BLaER1 (cell line): ENCODE data around the gene PHC1.
"Not testable (repeated sequence)": the region's sequence is repeated elsewhere in the genome, so short reads cannot be mapped to it uniquely, and the experiment has no call there.

Experiments
- H3K27ac ChIP-seq: shearing (Covaris generic); formaldehyde crosslinking; 2 replicates; pipeline ENCODE4 v1.8.1; 2022
- H3K27me3 ChIP-seq: shearing (Covaris generic); formaldehyde crosslinking; 2 replicates; pipeline ENCODE4 v1.8.1; 2022
- H3K36me3 ChIP-seq: shearing (Covaris generic); formaldehyde crosslinking; 2 replicates; pipeline ENCODE4 v1.8.1; 2022
- H3K4me1 ChIP-seq: shearing (Covaris generic); formaldehyde crosslinking; 2 replicates; pipeline ENCODE4 v1.8.1; 2022
- H3K4me2 ChIP-seq: shearing (Covaris generic); formaldehyde crosslinking; 2 replicates; pipeline ENCODE4 v1.8.1; 2022
- H3K4me3 ChIP-seq: shearing (Covaris generic); formaldehyde crosslinking; 2 replicates; pipeline ENCODE4 v1.8.1; 2022
- H3K9ac ChIP-seq: shearing (Covaris generic); formaldehyde crosslinking; 2 replicates; pipeline ENCODE4 v1.8.1; 2022
- H3K9me3 ChIP-seq: shearing (Covaris generic); formaldehyde crosslinking; 2 replicates; pipeline ENCODE4 v1.8.1; 2022
- H4K20me1 ChIP-seq: shearing (Covaris generic); formaldehyde crosslinking; 2 replicates; pipeline ENCODE4 v1.8.1; 2022
- Cebpa-rat ChIP-seq: shearing (Covaris generic); IDR thresholded peaks from 2 replicates; pipeline ENCODE4 v1.8.1; 2022

The PHC1 gene

DNA sequence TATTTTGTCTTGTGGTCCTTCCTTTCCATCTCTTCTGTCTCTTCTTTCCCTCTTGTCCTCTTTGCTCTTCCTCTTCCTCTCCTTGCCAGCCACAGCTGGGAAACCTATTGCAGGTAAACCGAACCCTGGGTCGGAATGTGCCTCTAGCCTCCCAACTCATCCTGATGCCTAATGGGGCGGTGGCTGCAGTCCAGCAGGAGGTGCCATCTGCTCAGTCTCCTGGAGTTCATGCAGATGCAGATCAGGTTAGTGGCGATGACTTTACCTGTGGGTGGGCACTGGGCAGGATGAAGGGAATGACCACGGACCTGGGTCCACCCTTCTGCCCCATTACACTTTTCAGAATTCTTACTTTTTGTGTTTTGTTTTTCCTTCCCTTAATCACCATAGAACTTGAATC lies 8.2 kb downstream of the PHC1 start:
- Histone ChIP-seq H3K4me3 (no peak overlapping the region), H3K9ac (no peak overlapping the region), H3K27me3 (no peaks in the 10 kb centered on the region), H3K27ac (no peak overlapping the region), H4K20me1 (no peaks in the 10 kb centered on the region), H3K36me3 (peaks cover 76% of the 10 kb centered on the region), H3K9me3 (no peaks in the 10 kb centered on the region), H3K4me1 (no peaks in the 10 kb centered on the region), H3K4me2 (no peak overlapping the region)
- no peak for TF ChIP-seq Cebpa-rat

DNA sequence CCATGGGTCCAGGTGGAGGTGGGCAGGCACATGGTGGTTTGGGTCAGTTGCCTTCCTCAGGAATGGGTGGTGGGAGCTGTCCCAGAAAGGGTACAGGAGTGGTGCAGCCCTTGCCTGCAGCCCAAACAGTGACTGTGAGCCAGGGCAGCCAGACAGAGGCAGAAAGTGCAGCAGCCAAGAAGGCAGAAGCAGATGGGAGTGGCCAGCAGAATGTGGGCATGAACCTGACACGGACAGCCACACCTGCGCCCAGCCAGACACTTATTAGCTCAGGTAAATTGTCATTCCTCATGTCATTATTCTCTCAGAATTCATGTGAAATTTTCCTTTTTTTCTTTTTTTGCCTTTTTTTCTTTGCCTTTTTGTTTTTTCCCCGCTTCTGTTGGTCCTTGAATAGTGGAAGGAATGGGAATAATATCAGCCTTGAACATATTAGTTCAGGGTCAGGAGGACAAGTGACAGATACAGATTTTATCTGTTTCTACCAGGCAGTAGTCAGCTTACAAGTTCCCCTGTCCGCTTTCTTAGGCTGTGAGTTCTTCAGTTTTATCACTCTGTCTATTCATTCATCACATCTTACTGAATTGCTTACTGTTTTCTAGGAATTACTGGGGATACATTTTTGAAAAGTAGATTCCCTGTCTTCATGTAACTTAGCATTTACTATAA lies 16.5 kb downstream of the PHC1 start:
- H3K27me3 ChIP-seq, H4K20me1 ChIP-seq, H3K27ac ChIP-seq, H3K4me2 ChIP-seq, H3K4me3 ChIP-seq, H3K9ac ChIP-seq, H3K9me3 ChIP-seq, H3K4me1 ChIP-seq: not testable (repeated sequence)
- peaks cover 65% of the 10 kb centered on the region for H3K36me3 ChIP-seq

DNA sequence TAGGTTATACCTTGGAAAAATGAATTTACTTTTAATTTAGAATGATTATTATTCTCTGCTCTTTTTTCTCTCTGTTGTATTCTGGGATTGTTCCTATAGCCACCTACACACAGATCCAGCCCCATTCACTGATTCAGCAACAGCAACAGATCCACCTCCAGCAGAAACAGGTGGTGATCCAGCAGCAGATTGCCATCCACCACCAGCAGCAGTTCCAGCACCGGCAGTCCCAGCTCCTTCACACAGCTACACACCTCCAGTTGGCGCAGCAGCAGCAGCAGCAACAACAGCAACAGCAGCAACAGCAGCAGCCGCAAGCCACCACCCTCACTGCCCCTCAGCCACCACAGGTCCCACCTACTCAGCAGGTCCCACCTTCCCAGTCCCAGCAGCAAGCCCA lies 18.2 kb downstream of the PHC1 start:
- not testable (repeated sequence) for H3K4me1 ChIP-seq, H3K27ac ChIP-seq, H3K27me3 ChIP-seq, H3K9ac ChIP-seq, H3K4me3 ChIP-seq, H3K4me2 ChIP-seq, H3K9me3 ChIP-seq, H4K20me1 ChIP-seq
- H3K36me3 ChIP-seq: peaks cover 74% of the 10 kb centered on the region

DNA sequence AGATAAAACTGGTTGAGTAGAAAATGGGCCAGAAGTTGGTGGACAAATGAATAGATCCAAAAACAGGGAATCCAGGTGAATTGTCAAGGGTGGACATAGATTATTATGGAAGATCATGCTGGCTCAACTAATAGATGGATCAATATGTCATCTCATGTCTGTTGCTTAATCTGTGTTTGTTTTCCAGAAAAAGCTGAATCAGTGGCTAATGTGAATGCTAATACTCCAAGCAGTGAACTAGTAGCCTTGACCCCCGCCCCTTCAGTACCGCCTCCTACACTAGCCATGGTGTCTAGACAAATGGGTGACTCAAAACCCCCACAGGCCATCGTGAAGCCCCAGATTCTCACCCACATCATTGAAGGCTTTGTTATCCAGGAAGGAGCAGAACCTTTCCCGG lies 19.8 kb downstream of the PHC1 start:
- not testable (repeated sequence) for H3K4me1 ChIP-seq, H3K9me3 ChIP-seq, H3K4me3 ChIP-seq, H3K27me3 ChIP-seq, H3K9ac ChIP-seq, H4K20me1 ChIP-seq, H3K4me2 ChIP-seq, H3K27ac ChIP-seq
- peaks cover 87% of the 10 kb centered on the region for H3K36me3 ChIP-seq

DNA sequence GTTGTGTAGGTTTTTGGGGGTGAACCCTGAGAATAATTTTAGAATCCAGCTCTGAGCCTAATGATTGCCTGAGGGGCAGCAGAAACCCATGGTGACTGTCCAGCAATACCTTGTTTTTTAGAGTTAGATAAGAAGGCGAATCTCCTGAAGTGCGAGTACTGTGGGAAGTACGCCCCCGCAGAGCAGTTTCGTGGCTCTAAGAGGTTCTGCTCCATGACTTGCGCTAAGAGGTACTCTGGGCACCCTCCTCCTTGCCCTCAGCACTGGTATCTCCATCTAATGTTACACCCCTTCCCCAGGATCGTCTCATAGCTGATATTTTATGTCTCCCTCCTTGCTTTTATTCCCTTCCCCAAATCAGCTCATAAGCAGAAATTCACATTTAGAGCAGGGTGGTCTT lies 22.4 kb downstream of the PHC1 start:
- Histone ChIP-seq H3K27ac (no peak overlapping the region), H4K20me1 (peaks cover 5% of the 10 kb centered on the region; the same call in 1 of the 2 replicates), H3K36me3 (peaks cover 74% of the 10 kb centered on the region), H3K27me3 (no peaks in the 10 kb centered on the region), H3K4me1 (no peaks in the 10 kb centered on the region), H3K4me2 (no peak overlapping the region), H3K4me3 (no peak overlapping the region), H3K9me3 (no peaks in the 10 kb centered on the region), H3K9ac (no peak overlapping the region)
- no peak for TF ChIP-seq Cebpa-rat

DNA sequence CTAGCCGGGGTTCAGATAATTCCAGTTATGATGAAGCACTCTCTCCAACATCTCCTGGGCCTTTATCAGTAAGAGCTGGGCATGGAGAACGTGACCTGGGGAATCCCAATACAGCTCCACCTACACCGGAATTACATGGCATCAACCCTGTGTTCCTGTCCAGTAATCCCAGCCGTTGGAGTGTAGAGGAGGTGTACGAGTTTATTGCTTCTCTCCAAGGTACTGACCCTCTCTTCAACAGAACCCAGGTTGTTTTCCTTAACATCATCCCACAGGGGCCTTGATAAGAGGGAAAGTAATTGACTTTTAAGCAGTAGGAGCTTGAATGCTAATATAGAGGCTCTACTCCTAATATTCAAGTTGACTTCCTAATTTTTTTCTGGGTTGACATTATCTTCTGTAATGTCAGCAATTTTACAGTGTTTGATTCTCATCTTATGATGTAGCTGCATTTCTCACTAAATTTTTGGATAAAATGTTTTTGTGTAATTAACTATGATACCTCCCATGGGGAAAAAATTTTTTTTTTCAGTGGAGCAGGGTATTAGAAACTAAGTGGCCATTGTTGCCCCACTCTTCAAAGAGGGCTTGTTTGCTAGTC lies 23.6 kb downstream of the PHC1 start:
- H3K27ac ChIP-seq, H3K9ac ChIP-seq, H3K4me3 ChIP-seq, H3K4me2 ChIP-seq, H3K27me3 ChIP-seq, H3K9me3 ChIP-seq, H4K20me1 ChIP-seq, H3K4me1 ChIP-seq: not testable (repeated sequence)
- H3K36me3 ChIP-seq: peaks cover 78% of the 10 kb centered on the region

DNA sequence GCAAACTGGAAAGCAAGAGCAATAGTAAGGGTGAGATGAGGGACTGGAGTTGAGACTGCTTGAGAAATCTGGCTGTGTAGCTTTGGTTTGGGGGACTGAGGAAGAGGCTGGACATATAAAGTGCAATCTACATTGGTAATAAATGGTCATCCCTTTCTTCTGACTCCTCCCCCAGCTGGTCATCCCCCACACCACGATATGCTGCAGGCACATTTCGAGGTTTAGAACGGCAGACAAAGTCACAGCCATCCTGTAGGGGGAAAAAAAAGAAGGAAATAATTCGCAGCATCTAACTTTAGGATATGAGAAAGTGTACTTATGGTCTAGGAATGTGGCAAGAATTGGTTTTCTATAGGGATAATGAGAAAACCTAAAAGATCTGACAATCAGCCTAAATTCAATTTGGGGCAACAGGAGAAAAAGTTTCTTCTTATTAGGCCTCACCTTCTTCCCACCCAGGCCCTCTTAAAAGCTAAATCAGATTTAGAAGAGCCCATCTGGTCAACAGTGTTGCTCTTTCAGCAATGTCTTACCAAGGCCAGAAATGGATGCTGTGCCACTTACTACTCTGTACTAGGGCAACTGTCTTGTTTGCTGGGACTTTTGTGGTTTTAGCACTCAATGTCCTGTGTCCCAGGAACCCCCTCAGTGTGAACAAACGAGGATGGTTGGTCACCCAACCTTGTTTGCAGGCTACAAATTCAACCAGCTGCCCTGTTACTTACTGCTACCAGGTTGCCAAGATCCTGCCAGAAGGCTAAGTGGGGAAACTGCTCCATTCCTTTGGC lies 27.6 kb downstream of the PHC1 start:
- Histone ChIP-seq H3K9me3 (no peaks in the 10 kb centered on the region), H3K4me3 (no peak overlapping the region), H3K27ac (no peak overlapping the region), H3K9ac (no peak overlapping the region), H3K36me3 (peaks cover 82% of the 10 kb centered on the region), H3K4me1 (peaks cover 5% of the 10 kb centered on the region), H3K4me2 (no peak overlapping the region), H3K27me3 (no peaks in the 10 kb centered on the region), H4K20me1 (peaks cover 41% of the 10 kb centered on the region)
- TF ChIP-seq Cebpa-rat: no peak

DNA sequence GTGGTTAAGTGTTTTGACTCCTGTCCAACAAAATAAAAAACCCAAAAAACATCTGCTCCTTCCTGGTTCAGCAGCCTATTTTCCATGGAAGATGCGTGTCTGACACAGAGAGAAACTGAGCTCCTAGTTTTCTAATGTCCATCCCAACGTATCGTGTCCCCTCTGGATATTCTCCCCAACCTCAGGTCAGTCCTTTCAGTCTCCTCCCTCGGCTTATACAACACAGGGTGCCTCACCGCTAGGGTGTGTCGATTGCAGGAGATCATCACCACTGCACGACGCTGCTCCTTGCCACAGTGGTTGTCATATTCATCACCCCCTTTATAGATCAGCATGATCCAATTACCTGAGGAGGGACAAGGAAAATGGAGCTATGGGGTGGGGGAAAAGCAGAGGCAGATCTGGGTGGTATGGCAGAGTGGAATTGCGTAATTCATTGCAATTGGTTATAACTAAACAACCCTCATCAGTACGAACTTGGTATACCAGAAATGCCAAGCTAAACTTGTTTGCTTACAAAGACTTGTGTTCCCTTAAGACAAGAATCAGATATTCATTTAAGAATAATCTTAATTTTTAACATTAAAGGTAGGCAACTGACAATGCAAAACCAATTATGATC lies 29.4 kb downstream of the PHC1 start:
- H4K20me1 ChIP-seq: peaks cover 56% of the 10 kb centered on the region
- peaks cover 23% of the 10 kb centered on the region for H3K4me1 ChIP-seq
- no peaks in the 10 kb centered on the region for H3K27me3 ChIP-seq
- peaks cover 69% of the 10 kb centered on the region for H3K36me3 ChIP-seq
- no peak overlapping the region for H3K4me3 ChIP-seq
- H3K27ac ChIP-seq: no peak overlapping the region
- no peak overlapping the region for H3K9ac ChIP-seq
- no peak overlapping the region for H3K4me2 ChIP-seq
- 0 out of 2 replicates have a peak, but pooled peaks have one; percentile 62 for TF ChIP-seq Cebpa-rat
- H3K9me3 ChIP-seq: no peaks in the 10 kb centered on the region

DNA sequence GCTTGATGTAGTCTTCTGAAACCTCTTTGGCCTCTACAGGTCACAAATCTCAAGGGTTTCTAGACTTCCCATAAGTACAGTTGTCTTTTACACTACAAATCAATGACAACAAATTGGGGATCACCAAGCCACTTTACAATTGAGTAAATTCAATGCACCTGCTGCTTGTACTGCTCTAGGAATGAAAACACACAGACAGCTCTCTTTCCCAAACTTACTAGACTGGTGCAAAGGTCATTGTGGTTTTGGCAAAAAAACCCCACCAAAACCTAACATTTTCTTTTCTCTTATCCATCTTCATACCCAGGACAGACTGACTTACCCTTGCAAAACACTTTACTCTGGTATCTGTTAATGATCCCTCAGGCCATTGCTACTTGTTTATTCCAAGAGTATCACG lies 32.4 kb downstream of the PHC1 start:
- H3K4me3 ChIP-seq: no peak overlapping the region
- no peaks in the 10 kb centered on the region for H3K9me3 ChIP-seq
- H3K4me2 ChIP-seq: peak overlapping the region; percentile 89
- peaks cover 30% of the 10 kb centered on the region for H3K4me1 ChIP-seq
- H3K27me3 ChIP-seq: no peaks in the 10 kb centered on the region
- H3K27ac ChIP-seq: no peak overlapping the region
- no peak for TF ChIP-seq Cebpa-rat
- peaks cover 56% of the 10 kb centered on the region for H3K36me3 ChIP-seq
- H3K9ac ChIP-seq: no peak overlapping the region
- H4K20me1 ChIP-seq: peaks cover 57% of the 10 kb centered on the region

DNA sequence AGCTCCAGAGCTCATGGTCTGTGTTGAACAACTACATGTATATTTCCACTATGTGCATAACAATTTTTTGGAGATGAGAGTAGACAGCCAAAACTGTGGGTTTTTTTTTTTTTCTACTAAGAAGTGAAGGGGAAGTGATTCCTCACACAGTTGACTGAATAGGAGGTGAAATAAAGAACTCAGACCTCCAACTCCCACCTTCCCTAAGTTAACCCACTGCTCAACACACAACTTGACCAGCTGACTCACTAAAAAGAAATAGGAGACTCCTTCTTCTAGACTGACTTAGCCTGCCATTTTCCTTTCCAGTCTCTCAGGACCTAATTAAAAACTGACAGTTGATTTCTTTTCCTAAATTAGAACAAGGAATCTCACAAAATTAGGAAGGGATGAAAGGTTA lies 33.4 kb downstream of the PHC1 start:
- H4K20me1 ChIP-seq: peaks cover 57% of the 10 kb centered on the region
- H3K4me3 ChIP-seq: peak overlapping the region; percentile 77
- H3K27ac ChIP-seq: no peak overlapping the region

More for the DNA sequence above, 33.4 kb downstream of the PHC1 start:
- Histone ChIP-seq H3K27me3 (no peaks in the 10 kb centered on the region), H3K4me1 (peaks cover 30% of the 10 kb centered on the region), H3K36me3 (peaks cover 46% of the 10 kb centered on the region), H3K4me2 (peak overlapping the region; percentile 89), H3K9me3 (peaks cover 7% of the 10 kb centered on the region), H3K9ac (peak overlapping the region; percentile 80; the same call in 1 of the 2 replicates)
- no peak for TF ChIP-seq Cebpa-rat
